Activated effector memory CD4-positive, alpha-beta T cell treated with Interleukin-2 at 50 U/mL for 16 hours (primary cell): ENCODE measurements around the gene TPRG1L.

Experiments
- DNase-seq: peaks from one replicate; pipeline ENCODE4 v3.0.0-alpha.2; 2020

The TPRG1L gene

DNA sequence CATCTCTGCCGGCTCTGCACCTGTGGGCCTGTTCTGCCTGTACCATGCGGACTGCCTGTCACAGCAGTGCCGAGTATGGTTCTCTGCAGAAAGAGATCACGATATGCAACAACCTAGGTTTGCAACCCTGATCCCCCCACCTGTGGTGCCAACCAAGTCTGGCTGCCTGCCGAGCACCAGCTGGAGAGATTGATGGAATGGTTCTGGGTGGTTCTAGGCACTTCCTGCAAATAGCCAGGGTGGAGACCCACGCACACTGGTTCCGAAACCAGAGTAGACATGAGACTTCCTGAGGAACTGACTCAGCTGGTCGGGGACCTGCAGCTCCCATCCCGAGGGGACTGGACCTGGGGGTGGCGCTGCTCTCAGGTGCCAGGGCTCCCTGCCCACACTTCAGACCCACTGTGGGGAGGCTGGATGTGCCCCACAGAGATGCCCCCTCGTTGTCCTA, 5.4 kb downstream of the TPRG1L start:
- DNase-seq = no peak

DNA sequence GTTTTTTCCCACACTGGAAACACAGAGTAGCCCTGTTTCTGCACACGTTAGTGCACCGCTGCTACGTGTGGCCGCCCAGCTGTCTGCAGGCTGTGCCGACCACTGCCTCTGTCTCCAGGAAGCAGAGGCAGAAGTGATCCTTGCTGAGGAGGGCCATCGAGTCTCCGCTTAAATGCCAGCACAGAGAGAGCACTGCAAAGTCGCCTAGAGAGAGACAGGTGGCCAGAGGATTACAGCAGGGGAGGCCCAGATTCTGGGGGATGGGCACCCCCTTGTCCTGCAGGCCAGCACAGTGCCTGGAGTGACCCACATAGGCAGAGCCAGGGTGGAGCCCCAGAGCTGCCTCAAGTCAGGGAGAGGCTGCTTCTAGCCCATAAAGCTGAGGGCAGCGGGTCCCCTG, 6.1 kb downstream of the TPRG1L start:
- no peak for DNase-seq

DNA sequence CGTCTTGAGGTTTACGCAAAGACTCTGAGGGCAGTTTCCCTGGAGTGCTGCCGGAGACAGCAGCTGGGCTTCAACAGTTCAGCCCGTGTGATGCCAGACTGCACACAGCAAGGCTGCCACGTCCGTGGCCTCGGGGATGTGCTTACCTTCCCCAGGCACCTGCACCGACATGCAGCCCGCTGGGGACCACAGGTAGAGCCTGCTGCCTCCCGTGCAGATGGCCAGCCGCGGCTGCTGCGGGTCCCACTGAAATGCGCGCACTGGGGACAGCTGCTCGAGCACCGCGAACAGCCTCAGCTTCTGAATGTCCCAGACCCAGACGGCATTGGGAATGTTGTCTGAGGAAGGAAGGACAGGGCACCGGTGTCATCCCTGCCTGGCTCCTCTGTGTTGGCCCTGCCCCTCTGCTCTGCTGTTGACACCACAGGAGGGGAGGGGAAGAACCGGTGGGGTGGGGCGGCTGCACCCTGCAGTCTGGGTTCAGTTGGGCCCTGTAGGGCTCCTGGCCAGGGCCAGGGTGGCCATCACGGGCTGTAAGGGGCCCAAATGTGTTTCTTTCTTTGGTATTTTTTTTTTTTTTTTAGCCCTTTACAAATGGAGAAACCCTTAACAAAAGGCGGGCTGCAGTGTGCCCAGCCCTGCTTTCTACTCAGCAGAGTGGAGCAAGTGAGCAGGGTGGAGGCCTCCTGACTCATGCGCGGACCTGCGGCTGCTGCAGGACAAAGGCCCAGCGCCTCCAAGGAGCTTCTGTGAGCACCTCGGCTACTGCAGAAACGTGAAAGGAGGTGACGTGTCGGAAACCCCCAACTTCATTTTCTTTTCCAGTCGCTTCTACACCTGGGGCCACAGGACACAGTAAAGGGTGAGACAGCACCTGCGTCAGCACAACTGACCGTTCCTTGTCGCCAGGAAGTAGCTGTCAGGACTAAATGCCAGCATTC, 6.8 kb downstream of the TPRG1L start:
- DNase-seq = no peak

DNA sequence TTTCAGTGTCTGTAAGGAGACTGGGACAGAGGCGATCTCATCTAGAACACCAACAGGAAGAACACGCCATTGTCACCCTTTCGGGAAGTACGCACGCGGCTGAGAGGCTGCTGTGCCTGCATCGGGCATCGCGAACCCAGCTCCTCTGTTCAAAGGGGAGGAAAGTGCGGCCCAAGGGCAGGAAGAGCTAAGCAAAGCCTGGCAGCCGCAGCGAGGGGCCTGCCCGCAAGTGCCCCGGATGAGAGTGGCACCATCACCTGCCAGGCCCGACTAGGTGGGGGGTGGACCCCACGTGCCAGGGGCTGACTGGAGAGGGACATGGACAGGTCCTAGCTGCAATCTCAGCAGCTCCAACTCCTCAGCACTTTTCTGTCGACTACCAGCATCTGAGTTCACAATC, 7.5 kb downstream of the TPRG1L start:
- DNase-seq = no peak

DNA sequence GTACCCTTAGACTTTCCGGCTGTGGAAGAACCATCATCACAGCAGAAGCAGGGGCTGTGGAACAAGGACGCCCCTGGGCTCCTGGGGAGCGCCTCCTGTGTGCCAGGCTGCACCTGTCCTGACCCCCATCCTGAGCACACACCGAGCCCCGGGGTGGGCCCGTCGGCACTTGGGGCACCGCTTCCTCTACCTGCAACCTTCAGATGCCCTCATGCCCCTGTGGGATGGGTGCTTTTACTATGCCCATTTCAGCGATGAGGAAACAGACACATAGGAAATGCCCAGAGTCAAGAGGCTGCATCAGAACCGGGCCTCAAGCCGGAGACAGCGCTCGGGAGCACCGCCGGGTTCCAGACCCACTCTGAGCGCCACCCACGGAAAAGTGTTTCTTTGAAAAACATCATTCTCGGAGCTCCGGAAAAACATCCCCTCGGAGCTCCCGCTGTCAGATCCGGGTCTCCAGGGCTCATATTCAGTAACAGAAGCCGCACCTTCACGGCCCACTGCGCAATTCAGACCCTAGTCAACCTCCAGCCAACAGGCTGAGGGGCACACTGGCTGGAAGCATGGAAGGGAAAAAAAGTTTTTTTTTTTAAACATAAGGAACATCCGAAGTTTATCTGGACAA, 8.0 kb downstream of the TPRG1L start:
- no peak for DNase-seq

DNA sequence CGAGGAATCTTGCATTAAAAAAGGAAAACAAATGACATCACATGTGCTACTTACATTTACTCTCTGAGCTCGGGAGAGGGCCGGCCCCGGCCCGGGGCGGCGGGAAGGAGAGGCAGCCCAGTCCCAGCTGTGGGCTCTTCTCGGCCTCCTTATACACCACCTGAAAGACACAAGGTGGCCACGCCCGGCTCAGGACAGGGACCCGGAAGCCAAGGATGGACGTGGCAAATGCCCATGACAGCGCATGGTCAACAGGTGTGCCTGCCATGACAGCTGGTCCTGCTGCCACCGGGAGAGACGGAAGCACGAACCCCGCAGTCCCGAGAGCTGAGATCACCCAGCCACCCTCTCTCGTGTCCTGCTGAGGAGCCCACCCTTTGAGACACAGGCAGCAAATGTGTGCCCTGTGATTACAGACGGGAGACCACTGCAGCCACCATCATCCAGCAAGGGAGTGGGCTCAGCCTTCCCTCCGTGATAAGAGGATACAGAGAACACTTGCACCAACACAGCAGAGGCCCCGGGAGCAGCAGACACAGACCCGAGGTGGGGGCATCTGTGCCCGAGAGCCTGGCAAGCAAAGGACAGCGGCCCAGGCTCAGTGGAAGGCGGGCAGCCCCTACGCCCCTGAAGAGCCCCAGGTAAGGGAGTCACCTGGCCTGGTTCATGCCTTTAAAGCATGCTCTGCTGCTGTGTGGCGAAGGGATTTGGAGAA, 8.7 kb downstream of the TPRG1L start:
- DNase-seq = no peak

DNA sequence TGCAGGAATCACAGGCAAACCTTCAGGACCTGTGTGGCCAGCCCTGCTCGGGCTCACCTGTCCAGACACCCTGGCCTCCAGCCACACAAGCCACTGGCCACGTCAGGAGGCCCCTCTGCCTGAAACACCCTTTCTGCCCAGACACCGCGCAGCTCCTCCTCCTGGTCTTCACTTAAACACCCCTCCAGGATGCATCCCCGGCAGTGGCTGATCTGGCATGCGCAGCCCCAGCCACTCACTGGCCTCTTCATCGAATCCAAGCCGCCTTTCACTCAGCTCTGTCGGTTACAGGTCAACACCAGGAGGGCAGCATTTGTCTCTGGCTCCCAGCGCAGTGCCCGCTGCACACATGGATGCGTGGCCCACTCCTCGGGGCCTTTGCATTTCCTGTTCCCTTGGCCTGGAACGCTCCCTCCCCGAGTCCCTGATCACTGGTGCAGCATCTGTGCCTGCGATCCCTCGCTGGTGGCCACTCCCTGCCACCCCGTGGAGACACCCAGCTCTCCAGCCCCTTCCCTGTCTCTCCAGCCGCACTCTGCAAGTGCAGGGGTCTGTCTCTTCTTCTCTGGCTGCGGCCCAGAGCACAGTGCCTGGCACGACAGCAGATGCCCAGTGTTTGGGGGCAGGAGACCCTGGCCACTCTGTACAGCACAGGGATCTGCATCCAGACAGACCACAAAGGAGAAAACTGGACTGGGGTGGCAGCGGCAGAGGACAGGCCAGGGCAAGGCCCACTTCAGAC, 9.4 kb downstream of the TPRG1L start:
- no peak for DNase-seq

DNA sequence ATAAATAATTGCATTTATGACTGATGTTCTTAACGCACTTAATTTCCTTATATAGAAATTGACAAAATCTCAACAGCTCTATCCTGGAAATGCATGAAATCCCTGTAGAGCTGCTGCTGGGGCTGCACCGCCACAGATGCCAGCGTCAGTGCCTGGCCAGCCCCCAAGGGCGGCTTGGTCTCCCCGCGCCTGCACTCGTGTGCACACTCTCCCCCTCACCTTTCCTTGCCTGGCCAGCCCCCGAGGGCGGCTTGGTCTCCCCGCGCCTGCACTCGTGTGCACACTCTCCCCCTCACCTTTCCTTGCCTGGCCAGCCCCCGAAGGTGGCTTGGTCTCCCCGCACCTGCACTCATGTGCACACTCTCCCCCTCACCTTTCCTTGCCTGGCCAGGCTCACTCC, 11.3 kb downstream of the TPRG1L start:
- DNase-seq = no peak

DNA sequence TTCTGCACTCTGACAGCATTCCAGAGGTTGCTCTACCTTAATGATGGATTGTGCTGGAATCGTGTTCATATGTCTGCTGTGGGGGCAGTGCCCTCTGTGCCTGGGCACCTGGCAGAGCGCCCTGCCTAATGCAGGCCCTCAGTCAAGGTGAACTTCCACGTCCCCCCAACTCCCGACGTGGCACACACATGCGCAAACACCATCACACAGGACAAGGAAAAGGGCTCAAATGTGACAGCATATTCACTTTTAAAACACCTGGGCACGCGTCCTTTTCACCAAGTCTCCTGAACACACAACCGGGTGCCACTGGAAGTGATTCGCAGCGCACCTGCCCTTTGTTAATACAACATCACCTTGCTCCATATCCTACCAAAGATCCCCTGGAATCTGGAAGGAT, 11.7 kb downstream of the TPRG1L start:
- no peak for DNase-seq

DNA sequence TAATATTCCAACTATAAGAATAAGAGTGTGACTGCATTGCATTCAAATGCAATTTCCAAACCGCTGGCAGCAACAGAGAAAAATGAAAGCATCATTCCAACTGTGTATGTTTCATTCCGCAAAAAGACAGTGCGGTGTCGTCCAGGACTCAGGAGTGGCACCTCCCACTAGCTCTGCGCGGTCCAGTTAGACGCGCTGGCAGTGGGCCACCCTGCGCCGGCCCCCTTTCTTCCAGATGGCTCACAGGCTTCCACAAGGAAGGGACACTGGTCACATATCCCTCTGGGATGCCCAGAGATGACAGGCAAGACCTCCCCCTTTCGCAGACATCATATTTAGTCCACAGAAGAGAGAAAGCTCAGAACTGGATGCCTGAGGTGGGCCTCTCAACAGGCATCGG, 13.2 kb downstream of the TPRG1L start:
- DNase-seq = no peak

DNA sequence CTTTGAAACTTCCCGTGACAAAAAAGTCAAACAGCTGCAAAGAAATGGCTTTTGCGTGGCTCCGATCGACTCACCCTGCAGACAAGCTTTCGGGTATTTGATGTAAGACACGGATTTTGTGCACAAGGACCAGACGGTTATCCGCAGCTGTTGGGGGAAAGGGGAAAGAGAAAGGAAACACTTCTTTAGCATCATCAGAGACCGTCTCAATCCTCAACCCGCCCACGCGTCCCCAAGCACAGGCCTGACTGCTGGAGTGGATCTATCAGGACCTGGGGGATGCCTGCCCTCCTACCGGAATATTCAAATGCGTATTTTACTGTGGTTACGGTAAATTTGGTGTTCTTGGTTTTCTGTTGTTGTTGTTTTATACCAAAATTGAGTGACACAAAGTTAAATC, 13.9 kb downstream of the TPRG1L start:
- DNase-seq = no peak

DNA sequence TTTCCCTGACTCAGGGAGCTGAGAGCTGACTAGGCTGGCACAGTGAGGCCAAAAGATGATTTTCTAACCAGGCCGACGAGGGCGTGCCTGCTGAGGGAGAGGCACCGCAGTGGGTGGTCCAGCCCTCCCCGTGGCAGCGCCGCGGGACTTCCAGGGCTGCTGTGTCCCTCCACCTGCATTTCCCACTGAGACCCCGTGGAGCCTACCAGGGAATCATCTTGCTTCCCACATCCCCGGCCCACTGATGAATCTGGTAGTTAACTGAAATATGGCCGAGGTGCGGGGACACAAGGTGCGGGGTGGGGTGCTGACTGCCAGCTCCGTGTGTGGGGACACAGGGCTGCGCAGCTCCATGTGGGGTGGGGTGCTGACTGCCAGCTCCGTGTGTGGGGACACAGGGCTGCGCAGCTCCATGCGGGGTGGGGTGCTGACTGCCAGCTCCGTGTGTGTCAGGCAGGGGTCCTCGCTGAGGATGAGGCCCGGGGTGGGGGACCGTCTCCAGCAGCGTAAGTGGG, 14.6 kb downstream of the TPRG1L start:
- no peak for DNase-seq

DNA sequence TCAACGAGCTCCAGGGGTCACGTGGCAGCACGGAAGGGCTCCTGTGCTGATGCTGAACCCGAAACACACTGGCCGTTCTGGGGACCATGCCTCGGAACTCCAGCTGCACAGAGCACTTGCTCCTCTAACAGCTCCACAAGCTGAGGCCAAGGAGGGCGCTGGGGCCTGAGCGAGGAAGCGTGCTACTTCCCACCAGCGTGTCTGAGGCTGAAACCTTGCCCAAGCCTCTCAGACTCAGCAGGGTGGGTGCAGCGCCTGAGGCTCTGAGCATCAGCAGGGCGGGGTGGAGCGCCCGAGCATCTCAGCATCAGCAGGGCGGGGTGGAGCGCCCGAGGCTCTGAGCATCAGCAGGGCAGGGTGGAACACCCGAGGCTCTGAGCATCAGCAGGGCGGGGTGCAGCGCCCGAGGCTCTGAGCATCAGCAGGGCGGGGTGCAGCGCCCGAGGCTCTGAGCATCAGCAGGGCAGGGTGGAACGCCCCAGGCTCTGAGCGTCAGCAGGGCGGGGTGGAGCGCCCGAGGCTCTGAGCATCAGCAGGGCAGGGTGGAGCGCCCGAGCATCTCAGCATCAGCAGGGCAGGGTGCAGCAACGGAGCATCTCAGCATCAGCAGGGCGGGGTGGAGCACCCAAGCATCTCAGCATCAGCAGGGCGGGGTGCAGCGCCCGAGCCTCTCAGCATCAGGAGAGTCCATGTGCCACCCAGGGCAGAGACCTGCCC, 15.5 kb downstream of the TPRG1L start:
- DNase-seq = no peak

DNA sequence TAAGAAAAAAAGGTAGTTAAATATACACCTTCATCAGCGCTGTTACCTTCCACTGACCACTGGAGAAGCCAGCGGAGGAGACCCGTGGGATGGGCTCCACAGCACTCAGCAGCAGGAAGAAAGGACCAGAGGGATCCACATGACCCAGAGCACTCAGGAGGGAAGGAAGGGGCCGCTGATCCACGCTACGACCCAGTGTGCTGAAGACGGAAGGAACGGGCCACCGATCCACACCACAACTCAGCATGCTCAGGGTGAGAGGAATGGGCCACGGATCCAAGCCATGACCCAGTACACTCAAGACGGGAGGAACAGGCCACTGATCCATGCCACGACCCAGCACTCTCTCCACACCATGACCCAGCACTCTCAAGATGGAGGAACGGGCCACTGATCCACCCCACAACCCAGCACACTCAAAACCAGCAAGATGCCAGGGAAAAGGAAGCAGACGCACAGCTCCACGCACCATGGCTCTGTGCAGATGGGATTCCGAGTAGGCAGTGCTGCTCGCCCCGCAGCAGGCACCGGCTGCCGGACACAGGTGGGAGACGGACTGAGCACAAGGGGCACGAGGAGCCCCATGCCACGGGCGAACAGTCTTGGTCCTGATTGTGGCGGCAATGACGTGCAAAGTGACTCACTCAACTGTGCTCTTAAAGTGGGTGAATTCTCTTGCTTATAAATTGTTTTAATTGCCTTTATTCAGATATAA, 16.4 kb downstream of the TPRG1L start:
- DNase-seq = no peak

DNA sequence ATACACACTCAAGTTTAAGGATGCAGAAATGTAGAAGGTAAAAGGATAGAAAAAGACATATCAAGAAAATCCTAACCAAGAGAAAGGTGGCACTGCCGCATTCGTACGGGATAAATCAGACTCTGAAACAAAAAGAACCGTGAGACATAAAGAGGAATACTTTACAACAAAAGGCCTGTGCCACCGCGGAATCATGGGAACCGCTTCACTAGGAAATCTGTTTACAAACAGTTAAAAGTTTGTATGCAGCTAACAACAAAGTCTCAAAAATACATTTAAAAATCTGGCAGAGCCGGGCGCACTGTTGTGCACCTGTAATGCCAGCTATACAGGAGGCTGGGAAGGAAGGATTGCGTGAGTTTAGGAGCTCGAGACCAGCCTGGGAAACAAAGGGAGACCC, 17.0 kb downstream of the TPRG1L start:
- DNase-seq = no peak

DNA sequence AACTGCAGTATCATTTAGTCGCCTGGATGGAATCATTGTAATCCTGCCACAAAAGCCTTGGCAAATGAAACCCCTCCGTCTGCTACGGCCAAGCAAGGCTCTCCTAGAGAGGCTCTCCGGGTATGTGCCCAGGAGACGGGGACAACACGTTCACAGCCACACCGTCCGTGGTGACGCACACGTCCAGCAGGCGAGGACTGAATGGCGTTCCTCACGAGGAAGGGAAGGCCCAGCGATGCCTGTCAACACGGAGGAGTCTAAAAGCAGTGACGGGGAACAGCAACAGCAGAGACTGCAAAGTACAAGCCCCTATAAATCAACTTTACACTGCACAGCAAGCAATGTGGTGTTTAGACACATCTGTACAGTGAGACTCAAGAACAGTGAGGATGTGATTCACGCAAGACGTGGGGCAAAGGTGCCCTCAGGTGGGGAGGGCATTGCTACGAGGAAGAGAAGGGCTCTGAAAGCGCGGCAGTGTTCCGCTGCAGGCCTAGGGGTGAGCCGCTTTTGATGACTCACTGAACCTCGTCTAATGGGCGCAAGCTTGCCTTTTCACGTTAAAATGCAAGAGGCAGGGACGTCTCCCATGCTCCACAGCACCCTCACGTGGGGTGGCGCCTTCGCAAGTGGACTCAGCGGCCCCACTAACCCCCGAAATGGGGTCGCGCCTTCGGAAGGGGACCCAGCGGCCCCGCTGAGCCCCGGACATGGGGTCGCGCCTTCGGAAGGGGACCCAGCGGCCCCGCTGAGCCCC, 18.3 kb downstream of the TPRG1L start:
- no peak for DNase-seq

DNA sequence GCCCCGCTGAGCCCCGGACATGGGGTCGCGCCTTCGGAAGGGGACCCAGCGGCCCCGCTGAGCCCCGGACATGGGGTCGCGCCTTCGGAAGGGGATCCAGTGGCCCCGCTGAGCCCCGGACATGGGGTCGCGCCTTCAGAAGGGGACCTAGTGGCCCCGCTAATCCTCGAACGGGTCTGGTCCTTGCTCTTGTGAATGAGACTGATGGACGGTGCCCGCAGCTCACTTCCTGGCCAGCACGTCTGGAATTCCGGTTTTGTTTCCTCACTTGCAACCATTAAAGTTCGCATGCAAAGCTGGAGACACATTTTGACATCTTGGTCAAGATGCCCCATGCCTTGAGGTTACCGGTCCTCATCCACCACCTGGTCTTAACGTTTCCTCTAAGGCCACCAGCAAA, 19.5 kb downstream of the TPRG1L start:
- no peak for DNase-seq

DNA sequence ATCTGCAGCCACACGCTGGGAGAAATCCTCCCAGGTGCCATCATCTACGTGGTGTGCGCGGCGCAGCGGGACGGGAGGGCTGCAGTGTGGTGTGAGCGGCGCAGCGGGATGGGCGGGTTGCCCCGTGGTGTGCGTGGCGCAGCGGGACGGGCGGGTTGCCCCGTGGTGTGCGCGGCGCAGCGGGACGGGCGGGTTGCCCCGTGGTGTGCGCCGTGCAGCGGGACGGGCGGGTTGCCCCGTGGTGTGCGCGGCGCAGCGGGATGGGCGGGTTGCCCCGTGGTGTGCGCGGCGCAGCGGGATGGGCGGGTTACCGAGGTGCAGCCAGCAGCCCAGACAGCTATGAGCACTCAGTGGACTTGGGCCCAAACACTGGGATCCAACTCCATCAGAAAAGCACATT, 20.4 kb downstream of the TPRG1L start:
- no peak for DNase-seq

DNA sequence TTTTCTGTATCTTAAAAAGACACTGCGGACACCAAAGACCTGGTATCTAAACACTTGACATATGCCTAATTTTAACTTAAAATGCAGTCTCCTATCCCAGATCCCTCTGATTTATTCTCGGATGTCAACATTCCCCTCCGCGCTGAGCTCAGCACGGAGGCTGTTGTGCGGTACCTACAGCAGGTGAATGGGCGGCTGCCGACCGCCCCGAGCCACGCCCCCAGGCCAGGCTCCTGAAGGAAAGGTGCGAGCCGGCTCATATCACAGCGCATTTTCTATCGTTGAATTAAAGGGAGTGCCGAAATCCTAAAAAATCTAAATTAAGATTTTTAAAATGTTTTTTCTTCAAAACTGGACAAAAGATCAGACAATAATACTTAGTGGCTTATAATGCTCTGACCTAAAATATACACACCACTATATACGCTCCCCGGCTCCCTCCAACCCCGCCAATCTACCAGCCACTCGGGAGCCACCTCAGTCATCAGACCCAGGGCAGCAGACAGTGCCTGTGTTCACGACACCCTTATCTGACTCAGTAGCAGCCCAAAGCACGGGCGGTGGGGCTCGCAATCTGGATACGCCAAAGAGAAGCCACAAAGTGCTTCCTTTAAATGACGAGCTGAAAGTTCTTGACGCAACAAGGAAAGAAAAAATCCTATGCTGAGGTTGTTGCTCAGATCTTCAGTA, 21.0 kb downstream of the TPRG1L start:
- DNase-seq = no peak

DNA sequence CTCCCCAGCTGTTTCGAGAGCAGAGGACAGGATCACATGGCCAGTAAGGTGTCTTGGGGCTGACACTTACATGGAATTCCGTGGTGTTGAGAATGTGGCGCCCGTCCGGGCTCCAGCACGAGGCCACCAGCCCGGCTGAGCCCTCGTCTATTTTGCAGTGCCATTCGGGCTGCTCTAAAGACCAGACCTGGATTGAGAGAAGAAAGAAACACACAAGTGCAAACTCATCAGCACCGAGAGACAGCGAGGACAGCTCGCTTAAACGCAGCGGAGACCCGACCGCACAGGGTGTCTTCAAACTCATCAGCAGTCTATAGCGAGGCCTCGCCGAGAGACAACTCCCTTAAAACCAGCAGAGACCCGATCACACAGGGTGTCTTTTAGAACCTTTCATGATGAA, 21.8 kb downstream of the TPRG1L start:
- no peak for DNase-seq
